Endothelial cell of umbilical vein (primary cell): ENCODE results near the gene TTC24. TPM values are rescaled to one million over a fixed set of nuclear protein-coding genes. Genes with fewer than 3 reads are reported as not detected.

Source experiments
- BruUV-seq: library from RNA; stranded (reverse); fragments of 400-500 nt; replicated peaks from 2 replicates; lab custom pipeline; 2021; lab: Mats Ljungman, UMichigan
- CTCF ChIA-PET: fragments of 300-600, 350-600 bp; sonication (Branson Sonifier 250); formaldehyde crosslinking; loops from one replicate; lab custom pipeline; 2021; ENCODE audit warnings: antibody characterized with exemption, inconsistent platforms; lab: Charles Lee
- POLR2A ChIA-PET: fragments of 300-600, 350-600 bp; sonication (Branson Sonifier 250); formaldehyde crosslinking; loops from one replicate; lab custom pipeline; 2021; ENCODE audit warnings: antibody characterized with exemption, inconsistent platforms; lab: Charles Lee
- DNase-seq: peaks from one replicate; pipeline ENCODE4 v3.0.0-alpha.2; 2011; ENCODE audit warnings: low read depth, low spot score
- FAIRE-seq: peaks from 2 replicates; lab custom pipeline; 2011; peaks lifted over from hg19 to GRCh38; lab: Jason Lieb, UNC
- H2AFZ ChIP-seq: 2 replicates; pipeline ENCODE4 v1.6.0; 2012; ENCODE audit warnings: low read depth, low read length, control low read depth, inconsistent platforms
- H3K27ac ChIP-seq: 2 replicates; pipeline ENCODE4 v1.5.1; 2011; ENCODE audit warnings: low read depth, mild to moderate bottlenecking, control low read depth, low read length, moderate library complexity; ENCODE audit not compliant: insufficient read depth
- H3K27me3 ChIP-seq, 2 experiments: 2 replicates each; pipeline versions ENCODE4 v1.6.0 to v1.6.1; 2011; ENCODE audit warnings: low read length in 2 of 2, mixed read lengths in 1 of 2; ENCODE audit not compliant: control insufficient read depth in 2 of 2, insufficient read depth in 2 of 2
- H3K36me3 ChIP-seq, 2 experiments: 2 replicates in 1 of 2; 3 replicates in 1 of 2; pipeline ENCODE4 v1.5.1; 2011; ENCODE audit warnings: low read length in 2 of 2, mild to moderate bottlenecking in 1 of 2, moderate library complexity in 1 of 2; ENCODE audit not compliant: control insufficient read depth in 2 of 2, insufficient read depth in 2 of 2; ENCODE audit errors: extremely low read depth in 1 of 2
- H3K4me1 ChIP-seq: 3 replicates; pipeline ENCODE4 v1.5.1; 2011; ENCODE audit warnings: mild to moderate bottlenecking, low read length; ENCODE audit not compliant: control insufficient read depth, insufficient read depth; ENCODE audit errors: extremely low read depth
- H3K4me2 ChIP-seq: 2 replicates; pipeline ENCODE4 v1.6.1; 2011; ENCODE audit warnings: low read length, control low read depth, mixed read lengths; ENCODE audit not compliant: insufficient read depth
- H3K4me3 ChIP-seq, 3 experiments: fragments of 200-600 bp in 1 of 3; sonication (generic), shearing (Covaris generic) in 1 of 3; replicated peaks in 1 of 3; 2 replicates each; pipeline ENCODE4 v1.5.1; 2011 to 2016; ENCODE audit warnings: control low read depth in 3 of 3, low read length in 3 of 3, mild to moderate bottlenecking in 2 of 3, inconsistent platforms in 1 of 3, low read depth in 1 of 3, moderate library complexity in 1 of 3; ENCODE audit not compliant: insufficient read depth in 1 of 3
- H3K79me2 ChIP-seq: 2 replicates; pipeline ENCODE4 v1.6.0; 2012; ENCODE audit warnings: low read length, inconsistent platforms; ENCODE audit not compliant: control insufficient read depth, insufficient read depth
- H3K9ac ChIP-seq: replicated peaks from 2 replicates; pipeline ENCODE3; 2011; ENCODE audit warnings: low read length, control low read depth; ENCODE audit not compliant: insufficient read depth; ENCODE audit errors: extremely low read depth
- H3K9me1 ChIP-seq: replicated peaks from 3 replicates; pipeline ENCODE4 v1.6.0; 2011; ENCODE audit warnings: mild to moderate bottlenecking, low read length; ENCODE audit not compliant: control insufficient read depth, insufficient read depth; ENCODE audit errors: extremely low read depth
- H3K9me3 ChIP-seq: replicated peaks from 2 replicates; pipeline ENCODE4 v1.5.1; 2012; ENCODE audit warnings: low read length, inconsistent platforms; ENCODE audit not compliant: control insufficient read depth, insufficient read depth
- H4K20me1 ChIP-seq: replicated peaks from 2 replicates; pipeline ENCODE3; 2011; ENCODE audit warnings: mild to moderate bottlenecking, low read length; ENCODE audit not compliant: control insufficient read depth, insufficient read depth; ENCODE audit errors: extremely low read depth
- CTCF ChIP-seq, 2 donors: IDR thresholded peaks; 1 replicate in 1 of 2; 2 replicates in 1 of 2; pipeline ENCODE4 v1.5.1; 2011; ENCODE audit warnings: low read length in 2 of 2, mild to moderate bottlenecking in 2 of 2, moderate library complexity in 2 of 2, control low read depth in 1 of 2, inconsistent platforms in 1 of 2, low read depth in 1 of 2; ENCODE audit not compliant: insufficient read depth in 1 of 2; ENCODE audit errors: extremely low read depth in 1 of 2
- EZH2 ChIP-seq: IDR thresholded peaks from 2 replicates; pipeline ENCODE4 v1.6.1; 2012; ENCODE audit warnings: borderline replicate concordance, low read depth, mild to moderate bottlenecking, moderate library complexity, low read length, inconsistent platforms; ENCODE audit not compliant: severe bottlenecking
- FOS ChIP-seq: IDR thresholded peaks from 2 replicates; pipeline ENCODE4 v1.6.1; 2011; ENCODE audit warnings: mild to moderate bottlenecking, low read length, moderate library complexity, borderline replicate concordance; ENCODE audit not compliant: insufficient read depth
- GATA2 ChIP-seq: IDR thresholded peaks from 2 replicates; pipeline ENCODE4 v1.7.0; 2011; ENCODE audit warnings: low read depth, mild to moderate bottlenecking, moderate library complexity, mixed read lengths, low read length; ENCODE audit not compliant: insufficient read length, insufficient read depth
- JUN ChIP-seq: IDR thresholded peaks from 2 replicates; pipeline ENCODE4 v1.6.1; 2011; ENCODE audit warnings: borderline replicate concordance, low read depth; ENCODE audit not compliant: insufficient read length, insufficient read depth
- MAX ChIP-seq: IDR thresholded peaks from 2 replicates; pipeline ENCODE4 v1.6.1; 2011; ENCODE audit not compliant: insufficient read depth, insufficient read length
- MYC ChIP-seq: IDR thresholded peaks from one replicate; pipeline ENCODE4 v1.6.1; 2011; ENCODE audit warnings: mild to moderate bottlenecking, low read depth, low read length
- POLR2A ChIP-seq: IDR thresholded peaks from 2 replicates; pipeline ENCODE4 v1.6.1; 2012; ENCODE audit warnings: low read depth, mild to moderate bottlenecking, control low read depth, low read length
- POLR2AphosphoS5 ChIP-seq: IDR thresholded peaks from 2 replicates; pipeline ENCODE4 v1.6.1; 2012; ENCODE audit warnings: low read depth, mild to moderate bottlenecking, control low read depth, low read length, moderate library complexity; ENCODE audit not compliant: insufficient read depth
- dilution Hi-C: fragments of 300-500 bp; cut with MboI; formaldehyde crosslinking; loops from one replicate; pipeline ENCODE4 v1.15.0; 2019; ENCODE audit warnings: low sequenced_read_pairs; ENCODE audit not compliant: extremely low pct_ligation_motif_present
- intact Hi-C: fragments of 100-400 bp; cut with micrococcal nuclease; formaldehyde crosslinking; loops from one replicate; pipeline ENCODE4 v1.10.0; 2022
- polyA plus RNA-seq, 4 experiments: library from polyadenylated mRNA; depleted of rRNA in 3 of 4; stranded (reverse) in 3 of 4; unstranded in 1 of 4; fragments of >200 nt; gene quantifications; 2 replicates each; pipeline versions ENCODE4 v1.2.1 to v1.2.3, GENCODE V29; 2011 to 2012; ENCODE audit warnings: missing spikeins in 1 of 4
- total RNA-seq: library from RNA; stranded (reverse); gene quantifications from 2 replicates; pipeline ENCODE4 v1.2.3, GENCODE V29; 2021

Gene TTC24
- total and polyA plus RNA-seq, 2 donors (not counting 3 experiments of a cell fraction or from before 2014, with no cell fraction given): not detected

GRCh38 chr1:156578055-156578454, 1.5 kb upstream of the TTC24 start:
- no peak overlapping the region for H3K4me3 ChIP-seq
- H3K36me3 ChIP-seq: no peaks in the 10 kb centered on the region
- H3K27ac ChIP-seq: no peak overlapping the region
- no peaks in the 10 kb centered on the region for H3K4me1 ChIP-seq
- BruUV-seq: no TSS peak
- dilution Hi-C loops: no loop called here
- peaks cover 5 to 6% of the 10 kb centered on the region in 2 experiments for H3K27me3 ChIP-seq
- H2AFZ ChIP-seq: no peak overlapping the region
- H3K9me3 ChIP-seq: no peaks in the 10 kb centered on the region
- H4K20me1 ChIP-seq: no peaks in the 10 kb centered on the region
- intact Hi-C loops: no loop called here
- H3K79me2 ChIP-seq: no peaks in the 10 kb centered on the region
- H3K4me2 ChIP-seq: no peak overlapping the region
- POLR2A ChIA-PET: interaction anchor here (0.6 kb wide), 1 partner anchor 28 kb away, joined by 3 read pairs; no protein-coding TSS in a partner anchor
- no peaks in the 10 kb centered on the region for H3K9me1 ChIP-seq
- H3K9ac ChIP-seq: no peak overlapping the region
- FAIRE-seq (no peak), DNase-seq (no peak)
- no peak for TF ChIP-seq GATA2
- TF ChIP-seq JUN: no peak
- no peak for TF ChIP-seq CTCF (IDR thresholded peaks at IDR 0.05; ENCODE audit: extremely low read depth in 1 of 2, insufficient read depth in 1 of 2, low read depth in 1 of 2, low read length in 2 of 2)
- no peak for TF ChIP-seq POLR2AphosphoS5
- TF ChIP-seq POLR2A: no peak
- no peak for TF ChIP-seq MYC
- no peak for TF ChIP-seq FOS
- no peak for TF ChIP-seq MAX
- no peak for TF ChIP-seq EZH2
- CTCF ChIA-PET: interaction anchor here (1.3 to 4.9 kb wide), 4 partner anchors 13 to 192 kb away, joined by 4 to 25 read pairs (median 10); partner anchors contain the start of gene NAXE
